Uterus (tissue), 4 donors: Measurements from ENCODE around the gene HDAC7. TPM values are rescaled to one million over a fixed set of nuclear protein-coding genes. Genes with fewer than 3 reads are reported as not detected.

Source experiments
- DNase-seq, 2 donors: peaks; one replicate each; pipeline ENCODE4 v3.0.0-alpha.2; 2019 to 2020
- H3K27ac ChIP-seq, 2 donors: fragments of 200-600 bp; sonication (generic); 1 replicate in 1 of 2; 2 replicates in 1 of 2; pipeline ENCODE4 v1.5.1; 2016 to 2018
- H3K27me3 ChIP-seq, 2 donors: fragments of 200-600 bp; sonication (generic); one replicate each; pipeline ENCODE4 v1.5.1; 2018 to 2019; ENCODE audit warnings: control low read depth in 1 of 2
- H3K36me3 ChIP-seq, 2 donors: fragments of 200-600 bp; sonication (generic); one replicate each; pipeline ENCODE4 v1.5.1; 2019; ENCODE audit warnings: control low read depth in 1 of 2
- H3K4me1 ChIP-seq, 2 donors: fragments of 200-600 bp; sonication (generic); one replicate each; pipeline ENCODE4 v1.5.1; 2018 to 2019; ENCODE audit warnings: control low read depth in 1 of 2
- H3K4me3 ChIP-seq, 2 donors: fragments of 200-600 bp; sonication (generic); 1 replicate in 1 of 2; 2 replicates in 1 of 2; pipeline ENCODE4 v1.5.1; 2018 to 2019; ENCODE audit warnings: mild to moderate bottlenecking in 1 of 2
- H3K9me3 ChIP-seq, 2 donors: fragments of 200-600 bp; sonication (generic); one replicate each; pipeline ENCODE4 v1.5.1; 2019; ENCODE audit warnings: control low read depth in 1 of 2
- POLR2A ChIP-seq, 2 donors: fragments of 450-650 bp; IDR thresholded peaks; one replicate each; pipeline ENCODE4 v1.6.1; 2016; ENCODE audit warnings: antibody characterized with exemption in 2 of 2, mild to moderate bottlenecking in 1 of 2, moderate library complexity in 1 of 2
- intact Hi-C: fragments of 100-400 bp; cut with DNase I; formaldehyde crosslinking; loops from one replicate; pipeline ENCODE4 v1.15.1; 2023; ENCODE audit warnings: low total_unique reads
- total RNA-seq, 4 donors: library from RNA; depleted of rRNA in 3 of 4; stranded (reverse); fragments of >200 nt in 3 of 4; gene quantifications; one replicate each; pipeline versions ENCODE4 v1.1.0 to v1.2.4, GENCODE V29; 2014 to 2023
- TF ChIP-seq, protein P1 (sequence below), 4 experiments: fragments of 200-600 bp in 2 of 4; fragments of 450-650 bp in 2 of 4; sonication (generic) in 2 of 4; IDR thresholded peaks; one replicate each; pipeline ENCODE4 v1.5.1; 2016 to 2019; ENCODE audit warnings: antibody characterized with exemption in 4 of 4, mild to moderate bottlenecking in 2 of 4, moderate library complexity in 1 of 4
- donor health status: DM: yes; HTN: yes; CAD: no.

Gene HDAC7
- total RNA-seq, 4 donors from 2014 or later: 33.0 to 191 (median 42.5) TPM

DNA sequence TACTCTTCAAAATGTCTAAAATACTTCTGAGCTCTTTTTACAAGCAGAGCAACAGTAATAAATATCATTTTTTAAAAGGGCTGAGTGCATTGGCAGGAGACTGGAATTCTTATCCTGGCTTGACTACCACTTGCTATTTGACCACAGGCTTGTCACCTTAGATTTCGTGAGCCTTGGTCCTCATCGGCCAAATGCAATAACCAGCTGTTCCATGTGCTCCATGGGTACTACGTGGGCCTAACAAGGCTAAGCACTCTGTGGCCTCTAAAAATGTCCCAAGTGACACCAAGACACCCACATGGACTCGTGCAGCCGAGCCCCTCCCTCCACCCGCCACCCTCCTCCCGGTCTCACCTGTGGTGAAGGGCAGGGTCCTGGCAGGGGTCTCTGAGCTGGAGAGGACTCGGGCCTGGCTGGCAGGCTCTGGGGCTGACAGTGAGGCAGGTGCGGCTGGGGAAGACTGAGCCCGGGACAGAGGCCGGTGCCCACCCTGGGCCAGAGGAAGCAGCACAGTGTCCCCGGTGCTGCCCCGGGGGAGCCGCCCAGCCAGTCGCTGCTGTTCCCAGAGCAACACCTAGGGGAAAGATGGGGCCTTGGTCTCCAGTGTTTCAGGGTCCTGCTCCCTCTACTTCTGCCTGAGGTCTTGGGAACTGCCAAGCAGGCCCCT, 26.6 kb downstream of the HDAC7 start:
- no peak overlapping the region for H3K4me3 ChIP-seq
- no peaks in the 10 kb centered on the region for H3K27me3 ChIP-seq
- TF ChIP-seq, protein P1, sequence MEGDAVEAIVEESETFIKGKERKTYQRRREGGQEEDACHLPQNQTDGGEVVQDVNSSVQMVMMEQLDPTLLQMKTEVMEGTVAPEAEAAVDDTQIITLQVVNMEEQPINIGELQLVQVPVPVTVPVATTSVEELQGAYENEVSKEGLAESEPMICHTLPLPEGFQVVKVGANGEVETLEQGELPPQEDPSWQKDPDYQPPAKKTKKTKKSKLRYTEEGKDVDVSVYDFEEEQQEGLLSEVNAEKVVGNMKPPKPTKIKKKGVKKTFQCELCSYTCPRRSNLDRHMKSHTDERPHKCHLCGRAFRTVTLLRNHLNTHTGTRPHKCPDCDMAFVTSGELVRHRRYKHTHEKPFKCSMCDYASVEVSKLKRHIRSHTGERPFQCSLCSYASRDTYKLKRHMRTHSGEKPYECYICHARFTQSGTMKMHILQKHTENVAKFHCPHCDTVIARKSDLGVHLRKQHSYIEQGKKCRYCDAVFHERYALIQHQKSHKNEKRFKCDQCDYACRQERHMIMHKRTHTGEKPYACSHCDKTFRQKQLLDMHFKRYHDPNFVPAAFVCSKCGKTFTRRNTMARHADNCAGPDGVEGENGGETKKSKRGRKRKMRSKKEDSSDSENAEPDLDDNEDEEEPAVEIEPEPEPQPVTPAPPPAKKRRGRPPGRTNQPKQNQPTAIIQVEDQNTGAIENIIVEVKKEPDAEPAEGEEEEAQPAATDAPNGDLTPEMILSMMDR (IDR thresholded peaks at IDR 0.05): no peak
- no peak for TF ChIP-seq POLR2A (IDR thresholded peaks at IDR 0.05)
- peaks cover 0 to under 1% of the 10 kb centered on the region in 2 donors for H3K4me1 ChIP-seq
- intact Hi-C loops: no loop called here
- H3K27ac ChIP-seq: no peak overlapping the region
- H3K9me3 ChIP-seq: no peaks in the 10 kb centered on the region
- no peak for DNase-seq
- H3K36me3 ChIP-seq: no peaks in the 10 kb centered on the region

DNA sequence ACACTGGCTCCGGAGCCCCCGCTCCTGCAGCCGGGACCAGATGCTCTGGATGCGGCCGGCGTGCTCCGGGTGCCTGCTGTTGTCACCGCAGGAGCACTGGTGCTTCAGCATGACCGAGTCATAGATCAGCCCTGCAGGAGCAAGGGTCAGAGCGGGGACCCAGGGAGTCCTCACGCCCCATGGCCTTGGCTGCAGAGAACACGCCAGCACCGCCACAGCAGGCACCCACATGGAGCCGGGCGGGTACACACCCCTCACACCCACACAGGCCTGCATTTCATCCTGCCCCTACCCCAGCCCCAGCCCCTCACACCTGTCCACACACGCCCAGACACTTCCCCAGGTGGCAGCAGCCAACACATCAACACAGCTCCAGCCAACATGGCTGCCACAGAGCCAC, 27.8 kb downstream of the HDAC7 start:
- intact Hi-C loops: no loop called here
- Histone ChIP-seq H3K36me3 (no peaks in the 10 kb centered on the region), H3K4me1 (no peaks in the 10 kb centered on the region)

DNA sequence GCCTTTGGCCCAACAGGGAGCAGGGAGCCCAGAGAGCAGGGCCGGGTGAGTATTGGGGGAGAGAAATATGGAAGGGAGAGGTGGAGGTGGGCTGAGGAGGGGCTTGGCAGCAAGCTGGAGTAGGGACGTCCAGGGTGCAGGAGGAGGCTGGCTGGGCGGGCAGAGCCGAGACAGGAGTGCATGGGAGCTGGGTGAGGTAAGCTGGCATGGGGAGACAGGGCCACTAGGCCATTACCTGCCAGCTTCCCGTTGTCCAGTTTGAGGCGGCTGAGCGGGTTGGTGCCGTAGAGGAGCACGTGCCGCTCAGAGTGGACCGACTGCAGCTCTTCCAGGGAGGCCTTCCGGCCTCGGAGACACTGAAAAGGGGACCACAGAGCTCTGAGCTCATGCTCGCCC, 28.4 kb downstream of the HDAC7 start:
- Histone ChIP-seq H3K36me3 (no peaks in the 10 kb centered on the region), H3K9me3 (no peaks in the 10 kb centered on the region), H3K4me1 (no peaks in the 10 kb centered on the region), H3K27ac (no peak overlapping the region), H3K4me3 (no peak overlapping the region), H3K27me3 (no peaks in the 10 kb centered on the region)
- TF ChIP-seq, protein P1 (IDR thresholded peaks at IDR 0.05): no peak
- intact Hi-C loops: no loop called here
- DNase-seq: no peak

More for the DNA sequence above, 27.8 kb downstream of the HDAC7 start:
- Histone ChIP-seq H3K9me3 (no peaks in the 10 kb centered on the region), H3K27ac (peak overlapping the region in 1 of 2 donors; percentile 17), H3K4me3 (no peak overlapping the region), H3K27me3 (no peaks in the 10 kb centered on the region)
- DNase-seq: no peak
- TF ChIP-seq, protein P1 (IDR thresholded peaks at IDR 0.05): no peak
- no peak for TF ChIP-seq POLR2A (IDR thresholded peaks at IDR 0.05)

DNA sequence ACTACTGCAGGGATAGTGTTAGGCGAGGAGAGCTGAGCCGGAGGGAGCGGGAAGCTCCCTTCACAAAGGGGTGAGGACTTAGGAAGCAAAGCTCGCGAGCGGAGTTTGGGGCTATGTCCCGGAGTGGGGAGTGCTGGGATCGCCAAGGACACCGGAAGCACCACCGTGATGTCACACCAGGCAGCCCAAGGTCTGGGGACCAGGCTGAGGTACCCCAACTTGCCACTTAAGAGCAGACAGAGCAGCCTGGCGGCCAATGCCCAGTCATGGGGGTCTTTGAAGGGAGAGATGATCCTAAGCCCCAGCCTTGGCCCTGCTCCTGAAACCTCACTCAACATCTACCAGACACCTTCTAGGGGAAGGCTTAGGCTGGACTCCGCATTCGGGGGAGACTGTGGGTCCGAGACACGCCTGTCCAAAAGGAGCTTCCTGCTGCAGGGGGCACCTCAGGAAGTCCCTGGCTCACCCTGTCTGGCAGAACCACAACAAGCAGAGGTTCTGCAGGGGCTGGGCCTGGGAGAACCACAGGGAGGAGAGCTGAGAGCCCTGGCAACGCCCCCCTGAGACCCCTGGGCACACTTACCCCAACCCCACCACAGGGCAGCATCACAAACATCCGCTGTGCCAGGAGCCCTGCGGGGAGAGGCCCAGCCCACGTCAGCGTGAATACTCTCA, 28.9 kb downstream of the HDAC7 start:
- intact Hi-C loops: no loop called here
- no peaks in the 10 kb centered on the region for H3K27me3 ChIP-seq
- no peak overlapping the region for H3K27ac ChIP-seq
- no peak for TF ChIP-seq POLR2A (IDR thresholded peaks at IDR 0.05)
- TF ChIP-seq, protein P1 (IDR thresholded peaks at IDR 0.05): no peak
- no peaks in the 10 kb centered on the region for H3K36me3 ChIP-seq
- H3K9me3 ChIP-seq: no peaks in the 10 kb centered on the region
- no peak for DNase-seq
- no peak overlapping the region for H3K4me3 ChIP-seq
- no peaks in the 10 kb centered on the region for H3K4me1 ChIP-seq

DNA sequence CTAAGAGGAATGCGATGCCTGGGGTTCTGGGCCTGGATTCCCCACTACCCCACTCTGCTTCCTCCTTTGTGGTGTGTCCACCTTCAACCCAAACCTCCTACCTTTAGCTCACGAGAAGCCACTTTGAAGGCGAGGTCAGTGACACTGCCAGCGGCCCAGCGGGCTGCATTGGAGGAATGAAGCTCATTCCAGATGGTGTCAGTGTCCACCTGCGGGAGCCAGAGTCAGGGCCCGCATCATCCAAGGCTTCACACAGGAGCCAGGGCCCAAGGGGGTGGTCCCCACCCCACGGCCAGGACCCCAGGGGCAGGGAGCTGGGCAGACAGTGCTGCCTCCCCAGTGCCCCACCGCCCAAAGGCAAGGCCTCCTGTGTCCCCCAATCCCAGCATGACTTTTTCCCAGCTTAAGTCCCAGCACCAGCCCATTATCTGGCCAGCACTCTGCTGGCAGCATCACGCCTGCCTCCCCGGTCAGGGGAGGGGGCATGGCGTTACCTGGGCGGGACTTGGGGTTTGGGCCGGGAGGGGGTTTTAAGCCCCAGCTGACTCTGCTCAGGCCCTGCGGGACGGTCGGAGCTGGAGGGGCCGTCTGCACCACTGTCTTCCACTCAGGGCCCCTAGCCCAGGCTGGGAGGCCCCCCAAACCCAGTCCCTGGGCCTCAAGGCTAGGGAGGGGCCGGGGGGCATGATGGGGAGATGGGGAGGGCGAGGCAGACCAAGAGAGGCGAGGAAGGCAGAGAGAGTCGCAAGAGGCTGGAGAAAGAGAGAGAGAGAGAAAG, 29.8 kb downstream of the HDAC7 start:
- Histone ChIP-seq H3K4me1 (no peaks in the 10 kb centered on the region), H3K27me3 (no peaks in the 10 kb centered on the region), H3K4me3 (no peak overlapping the region), H3K9me3 (no peaks in the 10 kb centered on the region), H3K36me3 (no peaks in the 10 kb centered on the region), H3K27ac (no peak overlapping the region)
- TF ChIP-seq, protein P1 (IDR thresholded peaks at IDR 0.05): no peak
- TF ChIP-seq POLR2A (IDR thresholded peaks at IDR 0.05): no peak
- intact Hi-C loops: loop anchor here (10.0 kb wide), 1 partner anchor 45 kb away; no protein-coding TSS in a partner anchor
- DNase-seq: no peak
